ENCODE measurements around the gene AP5S1.

AP5S1 gene

GRCh38 chr20:3861191-3861590 is 40.8 kb downstream of the AP5S1 start:
- TF ChIP-seq SIN3A (IDR thresholded peaks at IDR 0.05; ENCODE audit: borderline replicate concordance, insufficient read depth, low read length) (no peak), POLR2AphosphoS5 (IDR thresholded peaks at IDR 0.05; ENCODE audit: low read depth, low read length) (no peak), FOXP2 (optimal IDR thresholded peaks at IDR 0.05; ENCODE audit: borderline replicate concordance, extremely low read depth, extremely low read length, insufficient read depth) (no peak), TAF1 (IDR thresholded peaks at IDR 0.05; ENCODE audit: borderline replicate concordance, insufficient read depth, low read length) (no peak)
- TF ChIP-seq, protein P1, sequence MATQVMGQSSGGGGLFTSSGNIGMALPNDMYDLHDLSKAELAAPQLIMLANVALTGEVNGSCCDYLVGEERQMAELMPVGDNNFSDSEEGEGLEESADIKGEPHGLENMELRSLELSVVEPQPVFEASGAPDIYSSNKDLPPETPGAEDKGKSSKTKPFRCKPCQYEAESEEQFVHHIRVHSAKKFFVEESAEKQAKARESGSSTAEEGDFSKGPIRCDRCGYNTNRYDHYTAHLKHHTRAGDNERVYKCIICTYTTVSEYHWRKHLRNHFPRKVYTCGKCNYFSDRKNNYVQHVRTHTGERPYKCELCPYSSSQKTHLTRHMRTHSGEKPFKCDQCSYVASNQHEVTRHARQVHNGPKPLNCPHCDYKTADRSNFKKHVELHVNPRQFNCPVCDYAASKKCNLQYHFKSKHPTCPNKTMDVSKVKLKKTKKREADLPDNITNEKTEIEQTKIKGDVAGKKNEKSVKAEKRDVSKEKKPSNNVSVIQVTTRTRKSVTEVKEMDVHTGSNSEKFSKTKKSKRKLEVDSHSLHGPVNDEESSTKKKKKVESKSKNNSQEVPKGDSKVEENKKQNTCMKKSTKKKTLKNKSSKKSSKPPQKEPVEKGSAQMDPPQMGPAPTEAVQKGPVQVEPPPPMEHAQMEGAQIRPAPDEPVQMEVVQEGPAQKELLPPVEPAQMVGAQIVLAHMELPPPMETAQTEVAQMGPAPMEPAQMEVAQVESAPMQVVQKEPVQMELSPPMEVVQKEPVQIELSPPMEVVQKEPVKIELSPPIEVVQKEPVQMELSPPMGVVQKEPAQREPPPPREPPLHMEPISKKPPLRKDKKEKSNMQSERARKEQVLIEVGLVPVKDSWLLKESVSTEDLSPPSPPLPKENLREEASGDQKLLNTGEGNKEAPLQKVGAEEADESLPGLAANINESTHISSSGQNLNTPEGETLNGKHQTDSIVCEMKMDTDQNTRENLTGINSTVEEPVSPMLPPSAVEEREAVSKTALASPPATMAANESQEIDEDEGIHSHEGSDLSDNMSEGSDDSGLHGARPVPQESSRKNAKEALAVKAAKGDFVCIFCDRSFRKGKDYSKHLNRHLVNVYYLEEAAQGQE (IDR thresholded peaks at IDR 0.05; ENCODE audit: insufficient read depth in 1 of 2, low read depth in 2 of 2, low read length in 2 of 2): no peak

DNA sequence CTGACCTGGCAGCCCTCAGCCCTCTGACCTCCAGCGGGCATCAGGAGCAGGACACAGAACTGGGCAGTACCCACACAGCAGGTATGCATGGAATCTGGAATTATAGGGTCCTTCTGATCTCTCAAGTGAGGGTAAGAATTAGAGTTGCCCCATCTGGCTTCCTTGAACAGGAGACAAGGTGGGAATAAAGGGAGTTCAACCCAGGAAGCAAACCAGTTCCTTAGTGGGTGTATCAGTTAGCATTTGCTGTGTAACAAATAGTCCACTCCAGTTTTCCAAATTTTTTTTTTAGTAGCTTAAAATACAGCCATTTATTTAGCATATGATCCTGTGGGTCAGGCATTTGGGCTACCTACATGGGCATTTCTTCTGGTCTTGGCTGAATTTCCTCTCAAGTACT is 42.0 kb downstream of the AP5S1 start:
- TF ChIP-seq POLR2AphosphoS5 (IDR thresholded peaks at IDR 0.05; ENCODE audit: low read depth, low read length) (no peak), FOXP2 (optimal IDR thresholded peaks at IDR 0.05; ENCODE audit: borderline replicate concordance, extremely low read depth, extremely low read length, insufficient read depth) (no peak), TAF1 (IDR thresholded peaks at IDR 0.05; ENCODE audit: borderline replicate concordance, insufficient read depth, low read length) (no peak), SIN3A (IDR thresholded peaks at IDR 0.05; ENCODE audit: borderline replicate concordance, insufficient read depth, low read length) (no peak)
- TF ChIP-seq, protein P1 (IDR thresholded peaks at IDR 0.05; ENCODE audit: insufficient read depth in 1 of 2, low read depth in 2 of 2, low read length in 2 of 2): no peak

DNA sequence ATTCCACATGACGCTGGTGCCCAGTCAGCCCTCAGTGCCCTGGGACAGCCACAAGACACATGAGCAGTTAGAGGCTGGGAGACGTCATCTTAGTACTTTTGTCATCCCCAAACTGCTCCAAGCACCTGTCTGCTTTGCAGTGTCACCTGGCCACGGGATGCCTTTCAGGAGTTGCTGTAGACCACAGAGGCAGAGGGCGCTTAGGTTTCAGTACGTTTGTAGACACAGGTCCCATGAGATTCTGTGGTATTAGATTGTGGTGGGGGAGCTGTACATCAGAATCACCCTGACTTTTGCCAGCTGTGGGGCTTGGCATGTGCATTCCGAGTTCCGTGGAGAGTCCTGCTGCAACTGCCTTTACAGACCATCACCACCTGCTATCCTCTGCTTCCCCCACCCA is 43.0 kb downstream of the AP5S1 start:
- TF ChIP-seq, protein P1 (IDR thresholded peaks at IDR 0.05; ENCODE audit: insufficient read depth in 1 of 2, low read depth in 2 of 2, low read length in 2 of 2): no peak
- TF ChIP-seq SIN3A (IDR thresholded peaks at IDR 0.05; ENCODE audit: borderline replicate concordance, insufficient read depth, low read length) (no peak), FOXP2 (optimal IDR thresholded peaks at IDR 0.05; ENCODE audit: borderline replicate concordance, extremely low read depth, extremely low read length, insufficient read depth) (no peak), TAF1 (IDR thresholded peaks at IDR 0.05; ENCODE audit: borderline replicate concordance, insufficient read depth, low read length) (no peak), POLR2AphosphoS5 (IDR thresholded peaks at IDR 0.05; ENCODE audit: low read depth, low read length) (no peak)

DNA sequence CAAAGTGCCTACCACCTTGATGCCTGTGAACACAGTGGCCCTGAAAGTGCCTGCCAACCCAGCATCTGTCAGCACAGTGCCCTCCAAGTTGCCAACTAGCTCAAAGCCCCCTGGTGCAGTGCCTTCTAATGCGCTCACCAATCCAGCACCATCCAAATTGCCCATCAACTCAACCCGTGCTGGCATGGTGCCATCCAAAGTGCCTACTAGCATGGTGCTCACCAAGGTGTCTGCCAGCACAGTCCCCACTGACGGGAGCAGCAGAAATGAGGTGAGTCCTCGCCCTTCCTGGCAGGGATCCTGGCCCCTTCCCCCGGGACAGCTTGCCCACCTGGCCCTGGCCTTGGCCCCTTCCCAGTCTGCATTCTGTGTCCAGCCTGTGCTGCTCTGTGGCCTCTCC is 44.2 kb downstream of the AP5S1 start:
- no peak for TF ChIP-seq POLR2AphosphoS5 (IDR thresholded peaks at IDR 0.05; ENCODE audit: low read depth, low read length)

DNA sequence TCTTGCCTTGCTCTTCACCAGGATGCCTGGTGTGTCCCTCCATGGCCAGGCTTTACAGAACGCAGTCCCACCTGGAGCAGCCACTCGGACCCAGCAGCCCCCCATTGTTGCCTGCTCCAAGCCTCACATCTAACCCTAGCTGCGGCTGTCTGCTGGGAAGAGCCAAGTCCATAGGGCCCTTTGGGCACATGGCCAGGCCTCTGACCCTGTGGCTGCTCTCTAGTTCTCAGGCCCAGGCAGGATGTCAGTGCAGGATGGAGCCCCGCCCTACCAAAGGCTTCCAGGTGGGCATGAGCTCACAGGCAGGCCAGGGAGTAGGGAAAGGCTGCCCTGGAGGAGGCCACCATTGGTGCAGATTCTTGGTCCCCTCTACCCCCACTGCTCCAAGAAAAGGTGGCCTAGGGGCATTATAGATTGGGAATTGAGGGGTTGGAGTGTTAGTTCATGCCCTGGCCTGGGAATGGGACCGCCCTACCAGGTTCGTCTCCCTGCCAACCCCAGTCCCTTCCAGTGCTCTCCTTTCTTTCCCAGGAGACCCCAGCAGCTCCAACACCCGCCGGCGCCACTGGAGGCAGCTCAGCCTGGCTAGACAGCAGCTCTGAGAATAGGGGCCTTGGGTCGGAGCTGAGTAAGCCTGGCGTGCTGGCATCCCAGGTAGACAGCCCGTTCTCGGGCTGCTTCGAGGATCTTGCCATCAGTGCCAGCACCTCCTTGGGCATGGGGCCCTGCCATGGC is 45.0 kb downstream of the AP5S1 start:
- no peak for TF ChIP-seq TAF1 (IDR thresholded peaks at IDR 0.05; ENCODE audit: borderline replicate concordance, insufficient read depth, low read length)
- no peak for TF ChIP-seq FOXP2 (optimal IDR thresholded peaks at IDR 0.05; ENCODE audit: borderline replicate concordance, extremely low read depth, extremely low read length, insufficient read depth)
- no peak for TF ChIP-seq SIN3A (IDR thresholded peaks at IDR 0.05; ENCODE audit: borderline replicate concordance, insufficient read depth, low read length)
- TF ChIP-seq, protein P1 (IDR thresholded peaks at IDR 0.05; ENCODE audit: insufficient read depth in 1 of 2, low read depth in 2 of 2, low read length in 2 of 2): no peak
- no peak for TF ChIP-seq POLR2AphosphoS5 (IDR thresholded peaks at IDR 0.05; ENCODE audit: low read depth, low read length)
